K562 (cell line): ENCODE measurements around the gene ADAMTSL3. TPM values are rescaled to one million over a fixed set of nuclear protein-coding genes. Genes with fewer than 3 reads are reported as not detected.

Experiments used
- ATAC-seq: fragments of 200-7000 bp; cut with Tn5 transposase; 3 replicates; pipeline ENCODE4 v1.9.1; 2020; ENCODE audit warnings: moderate library complexity
- BruUV-seq: library from RNA; stranded (reverse); fragments of 400-500 nt; replicated peaks from 2 replicates; lab custom pipeline; 2021; lab: Mats Ljungman, UMichigan
- CTCF ChIA-PET: fragments of 300-600 bp; formaldehyde crosslinking; extraction: SDS; loops from one replicate; lab custom pipeline; 2021; ENCODE audit warnings: low intra/inter-chr PET ratio; lab: Yijun Ruan, JAX
- POLR2A ChIA-PET: fragments of 300-600, 350-650 bp; sonication (Branson Sonifier 250); formaldehyde crosslinking; extraction: SDS; loops from one replicate; lab custom pipeline; 2021; ENCODE audit warnings: antibody characterized with exemption, inconsistent platforms; lab: Yijun Ruan, JAX
- DNase-seq, 4 experiments: peaks; one replicate each; pipeline versions ENCODE4 v3.0.0 to v3.0.0-alpha.2; 2011 to 2018; ENCODE audit warnings: low spot score in 3 of 4, mixed read lengths in 3 of 4; ENCODE audit errors: extremely low read depth in 1 of 4
- FAIRE-seq: peaks from 2 replicates; lab custom pipeline; 2011; peaks lifted over from hg19 to GRCh38; lab: Jason Lieb, UNC
- H2AFZ ChIP-seq: 2 replicates; pipeline ENCODE4 v1.6.0; 2011; ENCODE audit warnings: low read depth, low read length, control low read depth, inconsistent platforms
- H3K27ac ChIP-seq: fragments of 200-600 bp; 3 replicates; pipeline ENCODE4 v1.8.0; 2011; ENCODE audit warnings: low read depth, mild to moderate bottlenecking, control low read depth, inconsistent platforms, low read length, moderate library complexity, mixed read lengths; ENCODE audit errors: extremely low read depth
- H3K27me3 ChIP-seq, 2 experiments: fragments of 300-600 bp in 1 of 2; 2 replicates in 1 of 2; 3 replicates in 1 of 2; pipeline versions ENCODE4 v1.6.0 to v1.8.0; 2011; ENCODE audit warnings: inconsistent platforms in 2 of 2, low read length in 2 of 2, mild to moderate bottlenecking in 1 of 2, mixed read lengths in 1 of 2, moderate library complexity in 1 of 2; ENCODE audit not compliant: control insufficient read depth in 2 of 2, insufficient read depth in 2 of 2
- H3K36me3 ChIP-seq: fragments of 300-600 bp; 3 replicates; pipeline ENCODE4 v1.8.0; 2011; ENCODE audit warnings: mild to moderate bottlenecking, low read length, inconsistent platforms; ENCODE audit not compliant: control insufficient read depth, insufficient read depth
- H3K4me1 ChIP-seq, 2 experiments: fragments of 200-600 bp in 1 of 2; replicated peaks in 1 of 2; 2 replicates in 1 of 2; 3 replicates in 1 of 2; pipeline versions ENCODE4 v1.5.1 to v1.8.0; 2011; ENCODE audit warnings: inconsistent platforms in 2 of 2, low read length in 2 of 2, mild to moderate bottlenecking in 1 of 2, mixed read lengths in 1 of 2, moderate library complexity in 1 of 2; ENCODE audit not compliant: control insufficient read depth in 2 of 2, insufficient read depth in 2 of 2
- H3K4me2 ChIP-seq: 2 replicates; pipeline ENCODE4 v1.6.1; 2011; ENCODE audit warnings: low read length, control low read depth, inconsistent platforms, mixed read lengths; ENCODE audit not compliant: insufficient read depth
- H3K4me3 ChIP-seq: fragments of 200-600 bp; sonication (generic), shearing (Covaris generic); 2 replicates; pipeline ENCODE4 v1.5.1; 2016; ENCODE audit warnings: control low read depth, inconsistent platforms
- H3K79me2 ChIP-seq: fragments of 200-600 bp; 3 replicates; pipeline ENCODE4 v1.8.0; 2011; ENCODE audit warnings: low read length, inconsistent platforms; ENCODE audit not compliant: control insufficient read depth, insufficient read depth
- H3K9ac ChIP-seq, 2 experiments: 2 replicates each; pipeline versions ENCODE4 v1.6.0 to v1.6.1; 2011; ENCODE audit warnings: low read depth in 2 of 2, low read length in 2 of 2, control low read depth in 1 of 2, inconsistent platforms in 1 of 2, mild to moderate bottlenecking in 1 of 2, mixed read lengths in 1 of 2; ENCODE audit not compliant: insufficient read depth in 1 of 2
- H3K9me1 ChIP-seq: one replicate; pipeline ENCODE4 v1.6.0; 2011; ENCODE audit warnings: inconsistent platforms, mild to moderate bottlenecking, low read length, moderate library complexity; ENCODE audit not compliant: control insufficient read depth, insufficient read depth
- H3K9me3 ChIP-seq: replicated peaks from 2 replicates; pipeline ENCODE4 v1.5.1; 2011; ENCODE audit warnings: low read depth, low read length, inconsistent platforms; ENCODE audit not compliant: control insufficient read depth, insufficient read depth
- H4K20me1 ChIP-seq: replicated peaks from 2 replicates; pipeline ENCODE4 v1.6.1; 2011; ENCODE audit warnings: low read length, inconsistent platforms, mixed read lengths; ENCODE audit not compliant: control insufficient read depth, insufficient read depth
- BCOR ChIP-seq: fragments of 450-650 bp; IDR thresholded peaks from 2 replicates; pipeline ENCODE4 v1.6.1; 2016
- CEBPB ChIP-seq: fragments of 450-650 bp; IDR thresholded peaks from 2 replicates; pipeline ENCODE4 v1.6.1; 2016; ENCODE audit warnings: missing genetic modification characterization, missing compliant biosample characterization
- GATA2 ChIP-seq: sonication (generic); formaldehyde crosslinking; IDR thresholded peaks from 2 replicates; pipeline ENCODE4 v1.4.0; 2020; ENCODE audit warnings: mild to moderate bottlenecking, missing genetic modification reagents
- HDAC3 ChIP-seq: fragments of 450-650 bp; IDR thresholded peaks from 2 replicates; pipeline ENCODE4 v1.6.1; 2018; ENCODE audit warnings: borderline replicate concordance, mild to moderate bottlenecking, moderate library complexity; ENCODE audit not compliant: partially characterized antibody
- HNRNPK ChIP-seq: fragments of 200-400 bp; formaldehyde crosslinking; IDR thresholded peaks from one replicate; pipeline ENCODE4 v1.6.1; 2018; ENCODE audit warnings: mild to moderate bottlenecking, low read depth, low read length; ENCODE audit not compliant: poor library complexity, severe bottlenecking
- IRF2 ChIP-seq: sonication (generic); formaldehyde crosslinking; IDR thresholded peaks from 2 replicates; pipeline ENCODE4 v1.8.1; 2022; ENCODE audit warnings: mild to moderate bottlenecking, missing genetic modification reagents
- KAT8 ChIP-seq: fragments of 450-650 bp; IDR thresholded peaks from 2 replicates; pipeline ENCODE4 v1.6.1; 2016; ENCODE audit warnings: low read depth, mild to moderate bottlenecking
- MCM7 ChIP-seq, 2 experiments: fragments of 450-650 bp; IDR thresholded peaks; 2 replicates each; pipeline ENCODE4 v1.6.1; 2016 to 2018
- NFIX ChIP-seq: fragments of 250-450 bp; sonication (Bioruptor Pico); IDR thresholded peaks from 2 replicates; pipeline ENCODE4 v1.4.0; 2020; ENCODE audit warnings: low read depth, mild to moderate bottlenecking, moderate library complexity
- POLR2G ChIP-seq: fragments of 200-400 bp; formaldehyde crosslinking; IDR thresholded peaks from 2 replicates; pipeline ENCODE4 v1.6.1; 2017; ENCODE audit warnings: low read depth, mild to moderate bottlenecking, antibody characterized with exemption, low read length, moderate library complexity
- RFX7 ChIP-seq: fragments of 250-450 bp; sonication (Bioruptor Pico); IDR thresholded peaks from 2 replicates; pipeline ENCODE4 v1.5.1; 2021; ENCODE audit warnings: mild to moderate bottlenecking
- ZC3H4 ChIP-seq: sonication (generic); formaldehyde crosslinking; IDR thresholded peaks from 2 replicates; pipeline ENCODE4 v1.9.0; 2021; ENCODE audit warnings: missing genetic modification reagents, borderline replicate concordance
- ZKSCAN8 ChIP-seq: fragments of 200-800 bp; sonication (Bioruptor generic); IDR thresholded peaks from 2 replicates; pipeline ENCODE4 v1.6.1; 2016; ENCODE audit warnings: missing genetic modification characterization, missing compliant biosample characterization
- ZNF707 ChIP-seq: fragments of 250-450 bp; sonication (Bioruptor Pico); conservative IDR thresholded peaks from 2 replicates; pipeline ENCODE4 v1.8.0; 2022; ENCODE audit warnings: inconsistent platforms, mild to moderate bottlenecking, moderate library complexity
- WGBS: fragments of 100-300 bp; shearing (Covaris generic); methylation state at CpG from one replicate; pipeline ENCODE4 v1.1.6; 2016; ENCODE audit warnings: low coverage, mixed read lengths; ENCODE audit not compliant: insufficient coverage; ENCODE audit errors: missing lambda C conversion rate; 5-methylcytosine and 5-hydroxymethylcytosine counted together
- in situ Hi-C: fragments of 300-500 bp; cut with MboI; formaldehyde crosslinking; loops from 4 replicates; pipeline ENCODE4 v1.15.0; 2018; ENCODE audit warnings: inconsistent platforms, mixed read lengths
- intact Hi-C: fragments of 100-400 bp; cut with micrococcal nuclease; formaldehyde crosslinking; loops from 2 replicates; pipeline ENCODE4 v1.14.2; 2022
- polyA plus RNA-seq, 8 experiments: library from polyadenylated mRNA; depleted of rRNA in 4 of 8; stranded (reverse) in 5 of 8; unstranded in 3 of 8; fragments of >200 nt; fragmentation: Nextera tagmentation in 2 of 8; fragmentation: Illumina TruSeq in 1 of 8; extraction: Ambion mirVana in 2 of 8; extraction: Trizol in 1 of 8; gene quantifications; 2 replicates each; pipeline versions ENCODE4 v1.2.1 to v1.2.3, GENCODE V29; 2011 to 2014; ENCODE audit warnings: inconsistent platforms in 1 of 8, missing spikeins in 1 of 8
- total RNA-seq, 7 experiments: library from RNA; depleted of rRNA in 6 of 7; stranded (reverse); fragments of >200 nt in 6 of 7; fragmentation: Illumina TruSeq in 2 of 7; extraction: Trizol in 2 of 7; gene quantifications; 2 replicates each; pipeline versions ENCODE4 v1.2.1 to v1.2.3, GENCODE V29; 2011 to 2021; ENCODE audit warnings: low replicate concordance in 1 of 7
- TF ChIP-seq, protein P1 (sequence below): sonication (generic); formaldehyde crosslinking; IDR thresholded peaks from 2 replicates; pipeline ENCODE4 v1.8.0; 2023; ENCODE audit warnings: missing genetic modification reagents, mild to moderate bottlenecking, borderline replicate concordance

Gene ADAMTSL3
- total and polyA plus RNA-seq, 9 of the 15 experiments (the other 6 are each of a cell fraction or from before 2014, with no cell fraction given), result 0.01 to 0.18 (median 0.07) TPM; not detected in 3

DNA sequence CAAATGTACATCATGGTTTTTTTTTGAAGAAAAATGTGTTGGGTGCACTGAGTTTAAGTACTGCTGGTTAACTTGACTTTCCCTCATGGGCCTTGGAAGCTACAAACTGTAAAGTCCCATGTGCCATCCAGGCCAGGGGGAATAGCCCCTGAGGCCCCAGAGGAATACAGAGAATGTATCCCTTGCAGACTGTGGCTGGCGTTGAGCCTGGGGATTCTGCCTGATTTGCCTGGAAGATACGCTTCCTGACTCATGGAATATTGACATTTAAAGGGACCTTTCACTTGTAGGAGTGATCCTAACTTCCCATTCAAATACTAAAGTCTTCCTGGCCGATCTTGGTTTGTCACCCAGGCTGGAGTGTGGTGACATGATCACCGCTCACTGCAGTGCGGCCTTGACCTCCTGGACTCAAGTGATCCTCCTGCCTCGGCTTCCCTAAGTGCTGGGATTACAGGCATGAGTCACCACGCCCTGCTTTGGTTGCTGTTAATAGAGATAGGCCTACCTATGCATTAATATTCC, 42.0 kb downstream of the ADAMTSL3 start:
- H3K27me3 ChIP-seq, result peaks cover 3 to 5% of the 10 kb centered on the region in 2 experiments; a peak in 3 of 5 replicates
- no peaks in the 10 kb centered on the region for H3K9me1 ChIP-seq
- ChIA-PET POLR2A (no interaction called here), CTCF (no interaction called here)
- BruUV-seq, result no TSS peak
- no peak overlapping the region for H2AFZ ChIP-seq
- intact Hi-C loops (no loop called here), in situ Hi-C loops (no loop called here)
- TF ChIP-seq HDAC3 (no peak), MCM7 (IDR thresholded peaks at IDR 0.05) (no peak), IRF2 (CRISPR knock-in tag) (no peak), BCOR (no peak), ZNF707 (CRISPR knock-in tag) (no peak), RFX7 (CRISPR knock-in tag) (no peak), ZKSCAN8 (no peak), HNRNPK (no peak), ZC3H4 (CRISPR knock-in tag) (no peak), CEBPB (tag) (no peak), KAT8 (no peak), GATA2 (no peak), NFIX (no peak), POLR2G (no peak)
- TF ChIP-seq, protein P1, sequence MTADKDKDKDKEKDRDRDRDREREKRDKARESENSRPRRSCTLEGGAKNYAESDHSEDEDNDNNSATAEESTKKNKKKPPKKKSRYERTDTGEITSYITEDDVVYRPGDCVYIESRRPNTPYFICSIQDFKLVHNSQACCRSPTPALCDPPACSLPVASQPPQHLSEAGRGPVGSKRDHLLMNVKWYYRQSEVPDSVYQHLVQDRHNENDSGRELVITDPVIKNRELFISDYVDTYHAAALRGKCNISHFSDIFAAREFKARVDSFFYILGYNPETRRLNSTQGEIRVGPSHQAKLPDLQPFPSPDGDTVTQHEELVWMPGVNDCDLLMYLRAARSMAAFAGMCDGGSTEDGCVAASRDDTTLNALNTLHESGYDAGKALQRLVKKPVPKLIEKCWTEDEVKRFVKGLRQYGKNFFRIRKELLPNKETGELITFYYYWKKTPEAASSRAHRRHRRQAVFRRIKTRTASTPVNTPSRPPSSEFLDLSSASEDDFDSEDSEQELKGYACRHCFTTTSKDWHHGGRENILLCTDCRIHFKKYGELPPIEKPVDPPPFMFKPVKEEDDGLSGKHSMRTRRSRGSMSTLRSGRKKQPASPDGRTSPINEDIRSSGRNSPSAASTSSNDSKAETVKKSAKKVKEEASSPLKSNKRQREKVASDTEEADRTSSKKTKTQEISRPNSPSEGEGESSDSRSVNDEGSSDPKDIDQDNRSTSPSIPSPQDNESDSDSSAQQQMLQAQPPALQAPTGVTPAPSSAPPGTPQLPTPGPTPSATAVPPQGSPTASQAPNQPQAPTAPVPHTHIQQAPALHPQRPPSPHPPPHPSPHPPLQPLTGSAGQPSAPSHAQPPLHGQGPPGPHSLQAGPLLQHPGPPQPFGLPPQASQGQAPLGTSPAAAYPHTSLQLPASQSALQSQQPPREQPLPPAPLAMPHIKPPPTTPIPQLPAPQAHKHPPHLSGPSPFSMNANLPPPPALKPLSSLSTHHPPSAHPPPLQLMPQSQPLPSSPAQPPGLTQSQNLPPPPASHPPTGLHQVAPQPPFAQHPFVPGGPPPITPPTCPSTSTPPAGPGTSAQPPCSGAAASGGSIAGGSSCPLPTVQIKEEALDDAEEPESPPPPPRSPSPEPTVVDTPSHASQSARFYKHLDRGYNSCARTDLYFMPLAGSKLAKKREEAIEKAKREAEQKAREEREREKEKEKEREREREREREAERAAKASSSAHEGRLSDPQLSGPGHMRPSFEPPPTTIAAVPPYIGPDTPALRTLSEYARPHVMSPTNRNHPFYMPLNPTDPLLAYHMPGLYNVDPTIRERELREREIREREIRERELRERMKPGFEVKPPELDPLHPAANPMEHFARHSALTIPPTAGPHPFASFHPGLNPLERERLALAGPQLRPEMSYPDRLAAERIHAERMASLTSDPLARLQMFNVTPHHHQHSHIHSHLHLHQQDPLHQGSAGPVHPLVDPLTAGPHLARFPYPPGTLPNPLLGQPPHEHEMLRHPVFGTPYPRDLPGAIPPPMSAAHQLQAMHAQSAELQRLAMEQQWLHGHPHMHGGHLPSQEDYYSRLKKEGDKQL (CRISPR knock-in tag), result no peak
- FAIRE-seq (no peak), DNase-seq (no peak), ATAC-seq (no peak)
- no peak overlapping the region for H3K4me3 ChIP-seq
- no peaks in the 10 kb centered on the region for H3K4me1 ChIP-seq
- no peak overlapping the region for H3K9ac ChIP-seq
- H4K20me1 ChIP-seq, result no peaks in the 10 kb centered on the region
- H3K4me2 ChIP-seq, result no peak overlapping the region
- no peak overlapping the region for H3K27ac ChIP-seq
- H3K9me3 ChIP-seq, result no peaks in the 10 kb centered on the region
- no peaks in the 10 kb centered on the region for H3K79me2 ChIP-seq
- no peaks in the 10 kb centered on the region for H3K36me3 ChIP-seq
- 1% methylated on average over 7 of the region's 7 CpGs for whole genome bisulfite sequencing
